Measurements from ENCODE around the gene KIAA0232.

GRCh38 chr4:6854098-6854744, 71.7 kb downstream of the KIAA0232 start:
- TF ChIP-seq, protein P1, sequence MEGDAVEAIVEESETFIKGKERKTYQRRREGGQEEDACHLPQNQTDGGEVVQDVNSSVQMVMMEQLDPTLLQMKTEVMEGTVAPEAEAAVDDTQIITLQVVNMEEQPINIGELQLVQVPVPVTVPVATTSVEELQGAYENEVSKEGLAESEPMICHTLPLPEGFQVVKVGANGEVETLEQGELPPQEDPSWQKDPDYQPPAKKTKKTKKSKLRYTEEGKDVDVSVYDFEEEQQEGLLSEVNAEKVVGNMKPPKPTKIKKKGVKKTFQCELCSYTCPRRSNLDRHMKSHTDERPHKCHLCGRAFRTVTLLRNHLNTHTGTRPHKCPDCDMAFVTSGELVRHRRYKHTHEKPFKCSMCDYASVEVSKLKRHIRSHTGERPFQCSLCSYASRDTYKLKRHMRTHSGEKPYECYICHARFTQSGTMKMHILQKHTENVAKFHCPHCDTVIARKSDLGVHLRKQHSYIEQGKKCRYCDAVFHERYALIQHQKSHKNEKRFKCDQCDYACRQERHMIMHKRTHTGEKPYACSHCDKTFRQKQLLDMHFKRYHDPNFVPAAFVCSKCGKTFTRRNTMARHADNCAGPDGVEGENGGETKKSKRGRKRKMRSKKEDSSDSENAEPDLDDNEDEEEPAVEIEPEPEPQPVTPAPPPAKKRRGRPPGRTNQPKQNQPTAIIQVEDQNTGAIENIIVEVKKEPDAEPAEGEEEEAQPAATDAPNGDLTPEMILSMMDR (IDR thresholded peaks at IDR 0.05), result no peak
- no peak for TF ChIP-seq POLR2A (IDR thresholded peaks at IDR 0.05)
